ENCODE results near the gene MSL1.

The MSL1 gene

DNA sequence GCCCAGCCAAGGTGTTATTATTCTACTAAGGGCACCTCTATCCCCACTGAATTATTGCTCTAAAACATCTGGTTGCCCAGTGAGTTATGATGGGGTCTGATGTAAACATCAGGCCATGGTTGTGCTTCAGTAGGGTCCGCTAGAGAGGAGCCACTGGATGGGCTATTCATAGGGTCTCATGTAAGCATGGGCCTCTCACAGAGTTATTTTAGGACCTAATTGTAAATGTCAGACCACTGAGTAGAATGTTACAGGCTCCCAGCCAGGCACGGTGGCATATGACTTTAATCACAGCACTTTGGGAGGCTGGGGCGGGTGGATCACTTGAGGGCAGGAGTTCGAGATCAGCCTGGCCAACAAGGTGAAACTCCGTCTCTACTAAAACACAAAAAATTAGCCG lies 60.8 kb downstream of the MSL1 start:
- no peak for ATAC-seq
- TF ChIP-seq, protein P1, sequence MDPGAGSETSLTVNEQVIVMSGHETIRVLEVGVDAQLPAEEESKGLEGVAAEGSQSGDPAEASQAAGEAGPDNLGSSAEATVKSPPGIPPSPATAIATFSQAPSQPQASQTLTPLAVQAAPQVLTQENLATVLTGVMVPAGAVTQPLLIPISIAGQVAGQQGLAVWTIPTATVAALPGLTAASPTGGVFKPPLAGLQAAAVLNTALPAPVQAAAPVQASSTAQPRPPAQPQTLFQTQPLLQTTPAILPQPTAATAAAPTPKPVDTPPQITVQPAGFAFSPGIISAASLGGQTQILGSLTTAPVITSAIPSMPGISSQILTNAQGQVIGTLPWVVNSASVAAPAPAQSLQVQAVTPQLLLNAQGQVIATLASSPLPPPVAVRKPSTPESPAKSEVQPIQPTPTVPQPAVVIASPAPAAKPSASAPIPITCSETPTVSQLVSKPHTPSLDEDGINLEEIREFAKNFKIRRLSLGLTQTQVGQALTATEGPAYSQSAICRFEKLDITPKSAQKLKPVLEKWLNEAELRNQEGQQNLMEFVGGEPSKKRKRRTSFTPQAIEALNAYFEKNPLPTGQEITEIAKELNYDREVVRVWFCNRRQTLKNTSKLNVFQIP (CRISPR knock-in tag; IDR thresholded peaks at IDR 0.05; ENCODE audit: borderline replicate concordance, low read depth): no peak
- no peak for TF ChIP-seq RARB (CRISPR knock-in tag; IDR thresholded peaks at IDR 0.05)
- TF ChIP-seq, protein P2, sequence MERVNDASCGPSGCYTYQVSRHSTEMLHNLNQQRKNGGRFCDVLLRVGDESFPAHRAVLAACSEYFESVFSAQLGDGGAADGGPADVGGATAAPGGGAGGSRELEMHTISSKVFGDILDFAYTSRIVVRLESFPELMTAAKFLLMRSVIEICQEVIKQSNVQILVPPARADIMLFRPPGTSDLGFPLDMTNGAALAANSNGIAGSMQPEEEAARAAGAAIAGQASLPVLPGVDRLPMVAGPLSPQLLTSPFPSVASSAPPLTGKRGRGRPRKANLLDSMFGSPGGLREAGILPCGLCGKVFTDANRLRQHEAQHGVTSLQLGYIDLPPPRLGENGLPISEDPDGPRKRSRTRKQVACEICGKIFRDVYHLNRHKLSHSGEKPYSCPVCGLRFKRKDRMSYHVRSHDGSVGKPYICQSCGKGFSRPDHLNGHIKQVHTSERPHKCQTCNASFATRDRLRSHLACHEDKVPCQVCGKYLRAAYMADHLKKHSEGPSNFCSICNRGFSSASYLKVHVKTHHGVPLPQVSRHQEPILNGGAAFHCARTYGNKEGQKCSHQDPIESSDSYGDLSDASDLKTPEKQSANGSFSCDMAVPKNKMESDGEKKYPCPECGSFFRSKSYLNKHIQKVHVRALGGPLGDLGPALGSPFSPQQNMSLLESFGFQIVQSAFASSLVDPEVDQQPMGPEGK (CRISPR knock-in tag; IDR thresholded peaks at IDR 0.05; ENCODE audit: borderline replicate concordance): no peak
- no peak for TF ChIP-seq ISL1 (CRISPR knock-in tag; IDR thresholded peaks at IDR 0.05)
- TF ChIP-seq ESRRG (CRISPR knock-in tag; IDR thresholded peaks at IDR 0.05): no peak
- no peak for TF ChIP-seq TOX (CRISPR knock-in tag; IDR thresholded peaks at IDR 0.05; ENCODE audit: borderline replicate concordance)
- TF ChIP-seq, protein P3, sequence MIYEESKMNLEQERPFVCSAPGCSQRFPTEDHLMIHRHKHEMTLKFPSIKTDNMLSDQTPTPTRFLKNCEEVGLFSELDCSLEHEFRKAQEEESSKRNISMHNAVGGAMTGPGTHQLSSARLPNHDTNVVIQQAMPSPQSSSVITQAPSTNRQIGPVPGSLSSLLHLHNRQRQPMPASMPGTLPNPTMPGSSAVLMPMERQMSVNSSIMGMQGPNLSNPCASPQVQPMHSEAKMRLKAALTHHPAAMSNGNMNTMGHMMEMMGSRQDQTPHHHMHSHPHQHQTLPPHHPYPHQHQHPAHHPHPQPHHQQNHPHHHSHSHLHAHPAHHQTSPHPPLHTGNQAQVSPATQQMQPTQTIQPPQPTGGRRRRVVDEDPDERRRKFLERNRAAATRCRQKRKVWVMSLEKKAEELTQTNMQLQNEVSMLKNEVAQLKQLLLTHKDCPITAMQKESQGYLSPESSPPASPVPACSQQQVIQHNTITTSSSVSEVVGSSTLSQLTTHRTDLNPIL (CRISPR knock-in tag; IDR thresholded peaks at IDR 0.05; ENCODE audit: low read depth): no peak
- no peak for TF ChIP-seq BACH2 (CRISPR knock-in tag; IDR thresholded peaks at IDR 0.05; ENCODE audit: borderline replicate concordance)
- no peak for TF ChIP-seq ZNF8 (CRISPR knock-in tag; IDR thresholded peaks at IDR 0.05)
- no peak for TF ChIP-seq ZC3H10 (CRISPR knock-in tag; IDR thresholded peaks at IDR 0.05)
- no peak for TF ChIP-seq SNAI2 (CRISPR knock-in tag; IDR thresholded peaks at IDR 0.05)
- TF ChIP-seq OSR1 (CRISPR knock-in tag; IDR thresholded peaks at IDR 0.05): no peak
- TF ChIP-seq, protein P4, sequence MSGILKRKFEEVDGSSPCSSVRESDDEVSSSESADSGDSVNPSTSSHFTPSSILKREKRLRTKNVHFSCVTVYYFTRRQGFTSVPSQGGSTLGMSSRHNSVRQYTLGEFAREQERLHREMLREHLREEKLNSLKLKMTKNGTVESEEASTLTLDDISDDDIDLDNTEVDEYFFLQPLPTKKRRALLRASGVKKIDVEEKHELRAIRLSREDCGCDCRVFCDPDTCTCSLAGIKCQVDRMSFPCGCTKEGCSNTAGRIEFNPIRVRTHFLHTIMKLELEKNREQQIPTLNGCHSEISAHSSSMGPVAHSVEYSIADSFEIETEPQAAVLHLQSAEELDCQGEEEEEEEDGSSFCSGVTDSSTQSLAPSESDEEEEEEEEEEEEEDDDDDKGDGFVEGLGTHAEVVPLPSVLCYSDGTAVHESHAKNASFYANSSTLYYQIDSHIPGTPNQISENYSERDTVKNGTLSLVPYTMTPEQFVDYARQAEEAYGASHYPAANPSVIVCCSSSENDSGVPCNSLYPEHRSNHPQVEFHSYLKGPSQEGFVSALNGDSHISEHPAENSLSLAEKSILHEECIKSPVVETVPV (CRISPR knock-in tag; IDR thresholded peaks at IDR 0.05): no peak
- no peak for TF ChIP-seq ZNF70 (CRISPR knock-in tag; IDR thresholded peaks at IDR 0.05)
